NB4 (cell line): Measurements from ENCODE around the gene NPAS1.

ENCODE experiments used
- MYC ChIP-seq: IDR thresholded peaks from 2 replicates; pipeline ENCODE4 v1.6.1; 2011; ENCODE audit warnings: low read depth, low read length
- POLR2A ChIP-seq: IDR thresholded peaks from 2 replicates; pipeline ENCODE4 v1.6.1; 2011; ENCODE audit warnings: mild to moderate bottlenecking; ENCODE audit not compliant: insufficient read length; ENCODE audit errors: extremely low read depth
- TF ChIP-seq, protein P1 (sequence below): IDR thresholded peaks from one replicate; pipeline ENCODE4 v1.5.1; 2012; ENCODE audit warnings: low read depth, low read length
- TF ChIP-seq, protein P2 (sequence below): IDR thresholded peaks from 2 replicates; pipeline ENCODE4 v1.6.1; 2011; ENCODE audit warnings: low read depth, low read length

DNA sequence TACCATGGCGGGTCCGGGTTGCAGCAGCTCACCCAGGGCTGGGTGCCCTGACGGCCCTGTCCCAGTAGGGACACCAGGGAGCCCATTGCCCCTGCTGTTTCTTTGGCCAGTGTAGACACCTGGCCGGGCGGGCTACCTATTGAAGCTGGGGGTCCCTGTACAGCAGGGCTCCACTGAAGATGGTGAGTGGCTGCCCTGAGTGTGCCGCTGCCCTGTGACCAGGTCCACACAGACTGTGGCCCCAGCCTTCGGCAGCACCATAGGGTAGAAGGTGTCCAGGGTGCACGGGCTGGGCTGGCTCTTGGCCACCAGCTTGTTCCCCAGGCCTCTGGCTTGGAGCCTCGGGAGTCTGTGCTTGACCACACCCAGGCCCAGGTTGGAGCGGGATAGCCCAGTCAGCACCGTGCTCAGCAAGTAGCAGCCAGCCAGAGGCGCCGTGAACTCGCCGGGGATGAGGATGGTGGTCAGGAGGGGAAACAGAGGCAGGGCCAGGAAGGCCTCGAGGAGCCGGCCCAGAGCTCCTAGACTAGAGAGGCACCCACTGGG lies 25.4 kb upstream of the NPAS1 start:
- TF ChIP-seq, protein P1, sequence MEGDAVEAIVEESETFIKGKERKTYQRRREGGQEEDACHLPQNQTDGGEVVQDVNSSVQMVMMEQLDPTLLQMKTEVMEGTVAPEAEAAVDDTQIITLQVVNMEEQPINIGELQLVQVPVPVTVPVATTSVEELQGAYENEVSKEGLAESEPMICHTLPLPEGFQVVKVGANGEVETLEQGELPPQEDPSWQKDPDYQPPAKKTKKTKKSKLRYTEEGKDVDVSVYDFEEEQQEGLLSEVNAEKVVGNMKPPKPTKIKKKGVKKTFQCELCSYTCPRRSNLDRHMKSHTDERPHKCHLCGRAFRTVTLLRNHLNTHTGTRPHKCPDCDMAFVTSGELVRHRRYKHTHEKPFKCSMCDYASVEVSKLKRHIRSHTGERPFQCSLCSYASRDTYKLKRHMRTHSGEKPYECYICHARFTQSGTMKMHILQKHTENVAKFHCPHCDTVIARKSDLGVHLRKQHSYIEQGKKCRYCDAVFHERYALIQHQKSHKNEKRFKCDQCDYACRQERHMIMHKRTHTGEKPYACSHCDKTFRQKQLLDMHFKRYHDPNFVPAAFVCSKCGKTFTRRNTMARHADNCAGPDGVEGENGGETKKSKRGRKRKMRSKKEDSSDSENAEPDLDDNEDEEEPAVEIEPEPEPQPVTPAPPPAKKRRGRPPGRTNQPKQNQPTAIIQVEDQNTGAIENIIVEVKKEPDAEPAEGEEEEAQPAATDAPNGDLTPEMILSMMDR, result no peak
- TF ChIP-seq MYC, result no peak
- TF ChIP-seq, protein P2, sequence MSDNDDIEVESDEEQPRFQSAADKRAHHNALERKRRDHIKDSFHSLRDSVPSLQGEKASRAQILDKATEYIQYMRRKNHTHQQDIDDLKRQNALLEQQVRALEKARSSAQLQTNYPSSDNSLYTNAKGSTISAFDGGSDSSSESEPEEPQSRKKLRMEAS, result no peak
- no peak for TF ChIP-seq POLR2A
